ENCODE data around the gene PXDN.
"Not testable (repeated sequence)": the region's sequence is repeated elsewhere in the genome, so short reads cannot be mapped to it uniquely, and the experiment has no call there.

Gene PXDN

DNA sequence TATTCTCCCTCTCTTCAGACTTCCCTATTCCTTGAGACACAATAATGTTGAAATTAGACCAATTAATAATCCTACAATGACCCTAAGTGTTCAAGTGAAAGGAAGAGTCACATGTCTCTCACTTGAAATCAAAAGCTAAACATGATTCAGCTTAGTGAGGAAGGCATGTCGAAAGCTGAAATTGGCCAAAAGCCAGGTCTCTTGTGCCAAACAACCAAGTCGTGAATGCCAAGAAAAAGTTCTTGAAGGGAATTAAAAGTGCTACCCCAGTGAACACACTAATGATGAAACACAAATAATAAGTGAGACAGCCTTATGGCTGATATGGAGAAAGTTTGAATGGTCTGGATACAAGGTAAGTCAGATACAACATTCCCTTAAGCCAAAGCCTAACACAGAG, 115.4 kb downstream of the PXDN start:
- H3K27me3 ChIP-seq (replicated peaks; ENCODE audit: control insufficient read depth, insufficient read depth, low read length, poor library complexity, severe bottlenecking): no peaks in the 10 kb centered on the region
- no peak overlapping the region for H3K27ac ChIP-seq (ENCODE audit: insufficient read depth, low read length, poor library complexity, severe bottlenecking)
- no peaks in the 10 kb centered on the region for H3K9me3 ChIP-seq (ENCODE audit: control insufficient read depth, low read length)
- no peaks in the 10 kb centered on the region for H3K36me3 ChIP-seq (ENCODE audit: control insufficient read depth, insufficient read depth, low read length)
- H3K4me1 ChIP-seq (ENCODE audit: control insufficient read depth, insufficient read depth, low read length, poor library complexity, severe bottlenecking): no peaks in the 10 kb centered on the region
- H3K4me3 ChIP-seq (ENCODE audit: insufficient read depth, low read depth, low read length, poor library complexity, severe bottlenecking): no peak overlapping the region
- no peak for DNase-seq

DNA sequence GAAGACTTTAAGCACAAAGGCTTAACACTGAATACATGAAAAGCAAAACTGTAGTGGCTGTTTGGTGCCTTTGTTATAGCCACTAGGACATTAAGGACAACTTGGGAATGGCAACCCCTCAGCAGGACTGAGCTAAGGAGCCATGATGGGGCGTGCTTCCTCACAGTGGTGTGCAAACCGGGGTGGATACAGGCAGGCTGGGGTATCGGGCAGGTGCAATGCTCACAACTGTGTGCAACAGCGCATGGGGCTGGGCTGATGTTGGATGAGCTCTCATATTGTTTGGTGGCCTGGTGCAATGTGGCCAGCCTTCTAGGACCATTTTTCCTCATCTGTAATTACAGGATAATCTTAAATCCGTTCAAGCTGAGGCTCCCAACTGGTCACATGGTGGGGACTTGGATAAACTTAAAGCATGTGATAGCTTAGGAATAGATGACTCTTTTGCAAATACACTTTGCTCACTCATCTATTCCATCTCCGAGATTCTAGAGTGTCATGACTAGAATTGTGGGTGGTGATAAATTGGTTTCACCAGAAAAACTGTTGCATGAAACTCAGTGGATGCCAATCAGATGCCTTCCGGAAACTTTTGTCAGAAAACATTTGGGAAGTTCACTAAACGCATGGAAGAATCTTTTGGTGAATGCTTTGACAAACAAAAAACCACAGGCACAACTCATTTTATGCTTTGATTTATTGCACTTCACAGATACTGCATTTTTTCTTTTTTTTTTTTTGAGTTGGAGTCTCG, 116.5 kb downstream of the PXDN start:
- Histone ChIP-seq H3K4me1 (ENCODE audit: control insufficient read depth, insufficient read depth, low read length, poor library complexity, severe bottlenecking) (no peaks in the 10 kb centered on the region), H3K4me3 (ENCODE audit: insufficient read depth, low read depth, low read length, poor library complexity, severe bottlenecking) (no peak overlapping the region), H3K27me3 (replicated peaks; ENCODE audit: control insufficient read depth, insufficient read depth, low read length, poor library complexity, severe bottlenecking) (no peaks in the 10 kb centered on the region), H3K27ac (ENCODE audit: insufficient read depth, low read length, poor library complexity, severe bottlenecking) (no peak overlapping the region), H3K9me3 (ENCODE audit: control insufficient read depth, low read length) (no peaks in the 10 kb centered on the region), H3K36me3 (ENCODE audit: control insufficient read depth, insufficient read depth, low read length) (no peaks in the 10 kb centered on the region)
- no peak for DNase-seq

DNA sequence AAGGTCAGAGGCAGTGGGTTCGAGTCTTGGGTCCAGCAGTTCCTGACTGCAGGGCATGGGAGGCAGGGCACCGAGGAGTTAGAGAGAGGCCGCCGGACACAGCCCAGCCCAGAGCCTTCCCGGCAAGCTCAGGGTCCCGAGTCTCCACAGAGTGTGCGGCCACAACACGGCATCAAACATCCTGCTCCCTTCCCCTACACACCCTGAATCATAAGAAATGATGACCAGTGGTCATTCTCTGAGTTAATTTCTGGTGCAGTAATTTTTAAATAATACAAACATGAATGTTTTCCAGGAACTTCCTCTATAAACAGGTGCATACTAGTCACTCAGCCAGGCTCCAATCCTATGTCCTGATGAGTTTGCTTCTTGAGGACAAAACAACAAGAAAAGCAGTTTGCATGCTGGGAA, 118.0 kb downstream of the PXDN start:
- Histone ChIP-seq H3K36me3 (ENCODE audit: control insufficient read depth, insufficient read depth, low read length) (no peaks in the 10 kb centered on the region), H3K4me1 (ENCODE audit: control insufficient read depth, insufficient read depth, low read length, poor library complexity, severe bottlenecking) (no peaks in the 10 kb centered on the region), H3K27me3 (replicated peaks; ENCODE audit: control insufficient read depth, insufficient read depth, low read length, poor library complexity, severe bottlenecking) (no peaks in the 10 kb centered on the region), H3K4me3 (ENCODE audit: insufficient read depth, low read depth, low read length, poor library complexity, severe bottlenecking) (no peak overlapping the region), H3K9me3 (ENCODE audit: control insufficient read depth, low read length) (no peaks in the 10 kb centered on the region), H3K27ac (ENCODE audit: insufficient read depth, low read length, poor library complexity, severe bottlenecking) (no peak overlapping the region)
- no peak for DNase-seq

DNA sequence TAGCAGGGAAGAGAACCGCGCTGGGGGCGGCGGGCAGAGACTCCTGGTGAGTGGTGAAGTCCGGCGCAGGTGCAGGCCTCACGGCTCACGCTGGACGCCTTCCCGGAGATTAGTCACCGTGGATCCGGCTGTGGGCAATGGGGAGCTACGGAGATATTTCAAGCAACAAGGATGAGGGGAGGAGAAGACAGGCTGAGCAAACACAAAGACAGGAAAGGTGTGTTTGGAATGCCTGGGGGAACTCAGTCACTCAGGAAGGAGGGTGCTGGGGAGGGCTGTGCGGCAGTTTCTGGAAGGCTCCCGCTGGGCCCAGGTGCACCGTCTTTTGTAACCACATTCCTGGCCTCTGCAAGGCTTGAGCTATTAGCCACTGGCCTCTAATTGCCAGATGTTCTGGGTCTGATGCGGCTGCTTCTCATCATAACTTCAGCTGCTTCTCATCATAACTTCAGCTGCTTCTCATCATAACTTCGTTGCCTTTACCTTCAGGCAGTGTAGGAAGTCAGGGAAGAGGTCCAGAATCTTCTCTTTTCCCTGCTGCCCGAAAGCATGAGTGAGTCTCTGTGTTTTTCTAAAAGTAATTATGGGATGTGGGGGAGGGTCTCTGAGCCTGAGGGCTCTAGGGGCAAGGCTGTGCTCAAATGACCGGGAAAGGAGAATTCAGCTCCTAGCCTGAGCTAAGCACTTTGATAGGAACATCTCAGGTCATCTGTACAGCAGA, 118.9 kb downstream of the PXDN start:
- H3K4me1 ChIP-seq (ENCODE audit: control insufficient read depth, insufficient read depth, low read length, poor library complexity, severe bottlenecking): no peaks in the 10 kb centered on the region
- no peaks in the 10 kb centered on the region for H3K9me3 ChIP-seq (ENCODE audit: control insufficient read depth, low read length)
- no peak for DNase-seq
- H3K36me3 ChIP-seq (ENCODE audit: control insufficient read depth, insufficient read depth, low read length): no peaks in the 10 kb centered on the region
- no peaks in the 10 kb centered on the region for H3K27me3 ChIP-seq (replicated peaks; ENCODE audit: control insufficient read depth, insufficient read depth, low read length, poor library complexity, severe bottlenecking)
- H3K27ac ChIP-seq (ENCODE audit: insufficient read depth, low read length, poor library complexity, severe bottlenecking): no peak overlapping the region
- H3K4me3 ChIP-seq (ENCODE audit: insufficient read depth, low read depth, low read length, poor library complexity, severe bottlenecking): no peak overlapping the region

DNA sequence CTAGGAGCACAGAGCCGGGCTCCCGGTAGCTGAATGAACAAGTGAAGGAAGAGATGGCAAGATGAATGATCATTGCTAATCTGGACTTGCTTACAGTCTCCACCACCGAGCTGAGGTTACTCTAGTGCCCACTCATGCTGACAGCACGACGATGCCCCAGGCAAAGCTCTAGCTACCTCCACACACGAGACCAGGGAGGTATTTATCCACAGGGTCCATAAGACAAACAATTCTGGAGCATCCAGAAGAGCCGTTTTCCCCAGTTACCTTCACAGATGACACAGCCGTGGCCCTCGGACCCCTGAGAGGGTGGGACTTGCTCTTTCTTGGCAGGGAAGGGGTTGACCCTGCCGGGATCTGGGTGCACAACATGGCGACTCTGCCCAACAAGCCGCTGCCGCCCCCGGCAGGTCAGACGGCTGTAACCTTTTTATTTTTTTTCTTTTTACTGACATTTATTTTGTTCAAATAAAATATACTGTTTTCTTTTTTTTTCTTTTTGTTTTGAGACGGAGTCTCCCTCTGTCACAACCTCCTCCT, 120.3 kb downstream of the PXDN start:
- no peak overlapping the region for H3K27ac ChIP-seq (ENCODE audit: insufficient read depth, low read length, poor library complexity, severe bottlenecking)
- no peak for DNase-seq
- H3K36me3 ChIP-seq (ENCODE audit: control insufficient read depth, insufficient read depth, low read length): no peaks in the 10 kb centered on the region
- no peaks in the 10 kb centered on the region for H3K4me1 ChIP-seq (ENCODE audit: control insufficient read depth, insufficient read depth, low read length, poor library complexity, severe bottlenecking)
- no peak overlapping the region for H3K4me3 ChIP-seq (ENCODE audit: insufficient read depth, low read depth, low read length, poor library complexity, severe bottlenecking)
- no peaks in the 10 kb centered on the region for H3K27me3 ChIP-seq (replicated peaks; ENCODE audit: control insufficient read depth, insufficient read depth, low read length, poor library complexity, severe bottlenecking)
- no peaks in the 10 kb centered on the region for H3K9me3 ChIP-seq (ENCODE audit: control insufficient read depth, low read length)

DNA sequence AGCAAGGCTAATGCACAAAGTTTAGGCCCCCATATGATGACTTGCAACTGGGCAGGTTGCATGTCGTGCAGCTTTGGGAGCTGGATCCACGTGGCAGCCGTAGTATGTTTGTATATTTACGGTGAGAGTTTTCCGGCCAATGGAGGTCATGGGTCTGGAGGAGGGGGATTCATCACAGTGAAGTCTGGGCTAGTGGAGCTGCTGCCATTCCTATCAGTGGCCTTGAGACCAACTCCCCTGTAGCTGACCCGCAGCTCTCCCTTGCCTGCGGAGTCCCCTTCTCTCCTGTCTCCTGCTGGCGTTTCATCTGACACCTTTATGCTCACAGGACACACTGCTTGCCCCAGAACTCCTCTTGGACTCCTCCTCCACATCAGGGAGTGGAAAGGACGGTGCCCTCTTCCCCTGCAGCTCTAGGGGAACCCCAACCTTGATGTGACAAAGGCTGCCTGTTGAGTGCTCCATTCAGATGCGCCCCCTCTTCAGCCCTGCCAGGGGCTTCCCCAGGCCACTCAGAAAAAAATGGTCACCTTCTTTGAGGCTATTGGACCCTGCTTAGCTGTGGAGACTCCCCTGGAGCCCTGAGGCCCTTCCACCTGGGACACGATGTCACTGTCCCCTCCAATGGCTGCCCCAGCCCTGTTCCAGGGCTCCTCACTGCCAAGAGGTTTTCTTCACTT, 121.7 kb downstream of the PXDN start:
- Histone ChIP-seq H3K27ac (ENCODE audit: insufficient read depth, low read length, poor library complexity, severe bottlenecking) (no peak overlapping the region), H3K4me3 (ENCODE audit: insufficient read depth, low read depth, low read length, poor library complexity, severe bottlenecking) (no peak overlapping the region), H3K27me3 (replicated peaks; ENCODE audit: control insufficient read depth, insufficient read depth, low read length, poor library complexity, severe bottlenecking) (no peaks in the 10 kb centered on the region), H3K4me1 (ENCODE audit: control insufficient read depth, insufficient read depth, low read length, poor library complexity, severe bottlenecking) (no peaks in the 10 kb centered on the region), H3K9me3 (ENCODE audit: control insufficient read depth, low read length) (no peaks in the 10 kb centered on the region), H3K36me3 (ENCODE audit: control insufficient read depth, insufficient read depth, low read length) (no peaks in the 10 kb centered on the region)
- DNase-seq: no peak

DNA sequence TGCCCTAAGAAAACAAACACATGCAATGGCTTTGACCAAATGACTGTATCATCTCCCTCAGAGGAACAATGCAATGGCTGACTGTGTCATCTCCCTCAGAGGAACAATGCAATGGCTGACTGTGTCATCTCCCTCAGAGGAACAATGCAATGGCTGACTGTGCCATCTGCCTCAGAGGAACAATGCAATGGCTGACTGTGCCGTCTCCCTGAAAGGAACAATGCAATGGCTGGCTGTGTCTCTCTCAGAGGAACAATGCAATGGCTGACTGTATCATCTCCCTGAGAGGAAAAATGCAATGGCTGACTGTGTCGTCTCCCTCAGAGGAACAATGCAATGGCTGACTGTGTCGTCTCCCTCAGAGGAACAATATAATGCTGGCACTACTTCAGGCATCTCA, 122.3 kb downstream of the PXDN start:
- H3K4me1 ChIP-seq (ENCODE audit: control insufficient read depth, insufficient read depth, low read length, poor library complexity, severe bottlenecking); H3K9me3 ChIP-seq (ENCODE audit: control insufficient read depth, low read length); H3K27me3 ChIP-seq (replicated peaks; ENCODE audit: control insufficient read depth, insufficient read depth, low read length, poor library complexity, severe bottlenecking); DNase-seq; H3K4me3 ChIP-seq (ENCODE audit: insufficient read depth, low read depth, low read length, poor library complexity, severe bottlenecking); H3K27ac ChIP-seq (ENCODE audit: insufficient read depth, low read length, poor library complexity, severe bottlenecking); H3K36me3 ChIP-seq (ENCODE audit: control insufficient read depth, insufficient read depth, low read length): not testable (repeated sequence)

DNA sequence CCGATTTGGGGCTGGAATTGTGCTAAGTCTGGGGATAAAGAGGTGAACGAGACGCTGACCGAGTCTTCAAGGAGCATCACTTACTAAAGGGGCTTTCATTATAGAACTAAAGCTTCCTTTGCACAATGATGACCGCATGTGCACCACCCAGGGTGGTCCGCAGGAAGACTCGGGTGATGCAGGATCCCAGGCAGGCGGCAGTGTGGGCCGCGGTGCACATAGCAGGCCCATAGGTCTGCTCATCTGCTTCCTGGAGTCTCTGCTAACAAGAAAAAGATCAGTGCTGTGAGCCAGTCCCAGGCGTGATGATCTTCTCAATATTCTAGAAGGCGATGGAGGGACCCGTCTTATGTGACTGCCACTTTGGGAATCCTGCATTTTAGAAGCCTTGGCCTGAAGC, 122.8 kb downstream of the PXDN start:
- Histone ChIP-seq H3K4me1 (ENCODE audit: control insufficient read depth, insufficient read depth, low read length, poor library complexity, severe bottlenecking) (no peaks in the 10 kb centered on the region), H3K9me3 (ENCODE audit: control insufficient read depth, low read length) (no peaks in the 10 kb centered on the region), H3K36me3 (ENCODE audit: control insufficient read depth, insufficient read depth, low read length) (no peaks in the 10 kb centered on the region), H3K27me3 (replicated peaks; ENCODE audit: control insufficient read depth, insufficient read depth, low read length, poor library complexity, severe bottlenecking) (no peaks in the 10 kb centered on the region), H3K27ac (ENCODE audit: insufficient read depth, low read length, poor library complexity, severe bottlenecking) (no peak overlapping the region), H3K4me3 (ENCODE audit: insufficient read depth, low read depth, low read length, poor library complexity, severe bottlenecking) (no peak overlapping the region)
- DNase-seq: no peak

DNA sequence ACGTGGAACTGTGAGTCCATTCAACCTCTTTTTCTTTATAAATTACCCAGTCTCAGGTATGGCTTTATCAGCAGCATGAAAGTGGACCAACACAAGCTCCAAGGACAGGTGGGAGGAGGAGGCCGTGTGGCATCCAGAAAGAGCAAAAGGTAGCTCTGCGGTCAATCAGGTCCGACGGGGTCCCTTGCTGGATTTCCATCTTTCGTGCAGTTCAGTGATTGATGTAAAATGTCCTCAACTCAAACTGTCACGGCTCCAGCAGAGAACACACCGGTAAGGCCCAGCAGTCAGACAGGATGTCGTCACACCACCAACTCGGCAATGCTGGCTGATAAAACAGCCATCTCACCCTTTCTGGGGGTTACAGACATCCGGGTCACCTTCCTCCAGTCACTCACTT, 123.3 kb downstream of the PXDN start:
- Histone ChIP-seq H3K9me3 (ENCODE audit: control insufficient read depth, low read length) (no peaks in the 10 kb centered on the region), H3K4me1 (ENCODE audit: control insufficient read depth, insufficient read depth, low read length, poor library complexity, severe bottlenecking) (no peaks in the 10 kb centered on the region), H3K27ac (ENCODE audit: insufficient read depth, low read length, poor library complexity, severe bottlenecking) (no peak overlapping the region), H3K4me3 (ENCODE audit: insufficient read depth, low read depth, low read length, poor library complexity, severe bottlenecking) (no peak overlapping the region), H3K27me3 (replicated peaks; ENCODE audit: control insufficient read depth, insufficient read depth, low read length, poor library complexity, severe bottlenecking) (no peaks in the 10 kb centered on the region), H3K36me3 (ENCODE audit: control insufficient read depth, insufficient read depth, low read length) (no peaks in the 10 kb centered on the region)
- DNase-seq: no peak

DNA sequence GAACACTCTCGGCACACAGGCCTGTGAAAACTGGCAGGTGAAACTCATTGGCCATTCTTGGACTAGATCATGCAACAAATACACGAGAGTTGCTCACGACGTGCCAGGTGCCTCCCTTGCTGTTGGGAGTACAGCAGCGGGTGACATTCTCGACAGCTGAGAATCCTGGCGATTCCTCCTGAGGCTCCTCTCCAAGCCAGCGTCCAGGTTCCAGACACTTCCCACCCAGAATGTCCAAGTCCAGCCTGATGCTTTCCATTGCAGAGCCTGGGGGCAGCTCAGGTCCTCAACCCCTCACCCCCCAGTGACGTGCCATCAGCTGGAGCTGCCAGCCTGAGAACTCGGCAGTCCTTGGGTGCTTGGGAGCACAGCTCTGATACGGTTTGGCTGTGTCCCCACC, 124.2 kb downstream of the PXDN start:
- Histone ChIP-seq H3K27me3 (replicated peaks; ENCODE audit: control insufficient read depth, insufficient read depth, low read length, poor library complexity, severe bottlenecking) (no peaks in the 10 kb centered on the region), H3K36me3 (ENCODE audit: control insufficient read depth, insufficient read depth, low read length) (no peaks in the 10 kb centered on the region), H3K4me1 (ENCODE audit: control insufficient read depth, insufficient read depth, low read length, poor library complexity, severe bottlenecking) (no peaks in the 10 kb centered on the region)

More for the DNA sequence above, 124.2 kb downstream of the PXDN start:
- H3K4me3 ChIP-seq (ENCODE audit: insufficient read depth, low read depth, low read length, poor library complexity, severe bottlenecking): no peak overlapping the region
- H3K9me3 ChIP-seq (ENCODE audit: control insufficient read depth, low read length): no peaks in the 10 kb centered on the region
- H3K27ac ChIP-seq (ENCODE audit: insufficient read depth, low read length, poor library complexity, severe bottlenecking): no peak overlapping the region
- no peak for DNase-seq

All from effector memory CD4-positive, alpha-beta T cell (primary cell).